ENCODE results near the gene FGF1.

DNA sequence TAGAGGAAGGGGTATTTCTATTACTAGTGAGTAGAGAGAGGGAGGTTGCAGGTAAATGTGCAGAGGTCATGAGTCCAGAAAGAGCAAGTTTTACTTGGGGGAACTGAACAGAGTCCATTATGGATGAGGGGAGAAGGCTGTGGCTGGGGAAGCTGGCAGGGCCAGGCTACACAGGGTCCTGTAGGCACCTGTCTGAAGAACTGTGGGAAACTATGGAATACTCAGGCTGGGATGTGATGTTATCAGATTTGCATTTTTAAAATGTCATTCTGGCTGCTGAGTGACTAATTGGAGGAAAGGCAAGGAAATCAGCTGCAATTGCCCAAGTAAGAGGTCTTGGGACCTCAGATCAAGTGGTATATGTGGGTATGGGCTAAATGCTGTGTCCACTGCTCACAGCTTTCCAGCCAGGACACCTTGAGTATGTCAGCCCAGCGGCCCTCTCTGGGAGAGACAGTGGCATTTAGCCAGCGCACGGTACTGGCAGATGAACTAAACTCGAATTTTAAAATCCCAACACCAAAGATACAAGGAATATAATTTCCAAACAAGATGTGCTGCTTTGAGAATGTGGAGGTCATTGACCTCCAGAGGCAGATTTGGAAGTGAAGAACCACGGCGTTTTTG, 49.1 kb downstream of the FGF1 start:
- TF ChIP-seq, protein P1, sequence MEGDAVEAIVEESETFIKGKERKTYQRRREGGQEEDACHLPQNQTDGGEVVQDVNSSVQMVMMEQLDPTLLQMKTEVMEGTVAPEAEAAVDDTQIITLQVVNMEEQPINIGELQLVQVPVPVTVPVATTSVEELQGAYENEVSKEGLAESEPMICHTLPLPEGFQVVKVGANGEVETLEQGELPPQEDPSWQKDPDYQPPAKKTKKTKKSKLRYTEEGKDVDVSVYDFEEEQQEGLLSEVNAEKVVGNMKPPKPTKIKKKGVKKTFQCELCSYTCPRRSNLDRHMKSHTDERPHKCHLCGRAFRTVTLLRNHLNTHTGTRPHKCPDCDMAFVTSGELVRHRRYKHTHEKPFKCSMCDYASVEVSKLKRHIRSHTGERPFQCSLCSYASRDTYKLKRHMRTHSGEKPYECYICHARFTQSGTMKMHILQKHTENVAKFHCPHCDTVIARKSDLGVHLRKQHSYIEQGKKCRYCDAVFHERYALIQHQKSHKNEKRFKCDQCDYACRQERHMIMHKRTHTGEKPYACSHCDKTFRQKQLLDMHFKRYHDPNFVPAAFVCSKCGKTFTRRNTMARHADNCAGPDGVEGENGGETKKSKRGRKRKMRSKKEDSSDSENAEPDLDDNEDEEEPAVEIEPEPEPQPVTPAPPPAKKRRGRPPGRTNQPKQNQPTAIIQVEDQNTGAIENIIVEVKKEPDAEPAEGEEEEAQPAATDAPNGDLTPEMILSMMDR (IDR thresholded peaks at IDR 0.05) = no peak
- no peak for TF ChIP-seq POLR2AphosphoS5 (IDR thresholded peaks at IDR 0.05; ENCODE audit: low read depth, low read length)
- TF ChIP-seq SIN3A (IDR thresholded peaks at IDR 0.05; ENCODE audit: borderline replicate concordance, insufficient read depth, low read depth, low read length) = no peak
- TF ChIP-seq, protein P2, sequence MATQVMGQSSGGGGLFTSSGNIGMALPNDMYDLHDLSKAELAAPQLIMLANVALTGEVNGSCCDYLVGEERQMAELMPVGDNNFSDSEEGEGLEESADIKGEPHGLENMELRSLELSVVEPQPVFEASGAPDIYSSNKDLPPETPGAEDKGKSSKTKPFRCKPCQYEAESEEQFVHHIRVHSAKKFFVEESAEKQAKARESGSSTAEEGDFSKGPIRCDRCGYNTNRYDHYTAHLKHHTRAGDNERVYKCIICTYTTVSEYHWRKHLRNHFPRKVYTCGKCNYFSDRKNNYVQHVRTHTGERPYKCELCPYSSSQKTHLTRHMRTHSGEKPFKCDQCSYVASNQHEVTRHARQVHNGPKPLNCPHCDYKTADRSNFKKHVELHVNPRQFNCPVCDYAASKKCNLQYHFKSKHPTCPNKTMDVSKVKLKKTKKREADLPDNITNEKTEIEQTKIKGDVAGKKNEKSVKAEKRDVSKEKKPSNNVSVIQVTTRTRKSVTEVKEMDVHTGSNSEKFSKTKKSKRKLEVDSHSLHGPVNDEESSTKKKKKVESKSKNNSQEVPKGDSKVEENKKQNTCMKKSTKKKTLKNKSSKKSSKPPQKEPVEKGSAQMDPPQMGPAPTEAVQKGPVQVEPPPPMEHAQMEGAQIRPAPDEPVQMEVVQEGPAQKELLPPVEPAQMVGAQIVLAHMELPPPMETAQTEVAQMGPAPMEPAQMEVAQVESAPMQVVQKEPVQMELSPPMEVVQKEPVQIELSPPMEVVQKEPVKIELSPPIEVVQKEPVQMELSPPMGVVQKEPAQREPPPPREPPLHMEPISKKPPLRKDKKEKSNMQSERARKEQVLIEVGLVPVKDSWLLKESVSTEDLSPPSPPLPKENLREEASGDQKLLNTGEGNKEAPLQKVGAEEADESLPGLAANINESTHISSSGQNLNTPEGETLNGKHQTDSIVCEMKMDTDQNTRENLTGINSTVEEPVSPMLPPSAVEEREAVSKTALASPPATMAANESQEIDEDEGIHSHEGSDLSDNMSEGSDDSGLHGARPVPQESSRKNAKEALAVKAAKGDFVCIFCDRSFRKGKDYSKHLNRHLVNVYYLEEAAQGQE (IDR thresholded peaks at IDR 0.05; ENCODE audit: insufficient read depth in 1 of 2, low read depth in 2 of 2, low read length in 1 of 2) = no peak
- TF ChIP-seq TCF7L2 (IDR thresholded peaks at IDR 0.05; ENCODE audit: low read depth, low read length) = no peak

All from Panc1 (cell line).